Measurements from ENCODE around the gene CLEC16A. TPM values are rescaled to one million over a fixed set of nuclear protein-coding genes. Genes with fewer than 3 reads are reported as not detected.
A peak's percentile ranks its signal among the peaks of the same experiment; 100 is the strongest.
"Not testable (repeated sequence)": the region's sequence is repeated elsewhere in the genome, so short reads cannot be mapped to it uniquely, and the experiment has no call there.

The CLEC16A gene
- total and polyA plus RNA-seq, 8 donors = 8.1 to 17.2 (median 10.7) TPM

- ATAC-seq = no peak
- WGBS, 2 donors = 43 to 45% methylated on average over 7 of the region's 7 CpGs
- intact Hi-C loops (cut with DNase I) = no loop called here
- peak overlapping the region in 1 of 4 donors; percentile 90 for H3K4me3 ChIP-seq
- H3K27me3 ChIP-seq = no peaks in the 10 kb centered on the region
- FAIRE-seq = no peak
- no peak for TF ChIP-seq CTCF (IDR thresholded peaks at IDR 0.05)
- H3K36me3 ChIP-seq = no peaks in the 10 kb centered on the region
- DNase-seq = peak in 1 of 6 donors; percentile 27
- no peaks in the 10 kb centered on the region for H3K9me3 ChIP-seq
- peaks cover 30 to 57% (median 41%) of the 10 kb centered on the region in 3 donors for H3K4me1 ChIP-seq
- peak overlapping the region in 2 of 4 donors; percentile 11 to 17 for H3K27ac ChIP-seq
Observed at GRCh38 chr16:10938796-10939648, 5.3 kb upstream of the CLEC16A start.

- 66 to 70% methylated on average over 7 of the region's 7 CpGs for WGBS, 2 donors
- TF ChIP-seq CTCF (IDR thresholded peaks at IDR 0.05) = no peak
- intact Hi-C loops (cut with DNase I) = no loop called here
- Histone ChIP-seq H3K4me3 (peak overlapping the region in 2 of 4 donors; percentile 10 to 90), H3K4me1 (peaks cover 30 to 57% (median 39%) of the 10 kb centered on the region in 3 donors), H3K9me3 (no peaks in the 10 kb centered on the region), H3K27ac (no peak overlapping the region), H3K27me3 (no peaks in the 10 kb centered on the region), H3K36me3 (no peaks in the 10 kb centered on the region)
- no peak for FAIRE-seq
- no peak for ATAC-seq
- peak in 1 of 6 donors; percentile 33 for DNase-seq
Observed at GRCh38 chr16:10939649-10940234, 4.6 kb upstream of the CLEC16A start.

- no peak for ATAC-seq
- TF ChIP-seq CTCF (IDR thresholded peaks at IDR 0.05) = no peak
- DNase-seq = peak in 1 of 6 donors; percentile 54
- WGBS, 2 donors = 10% methylated on average over 8 of the region's 8 CpGs
- Histone ChIP-seq H3K9me3 (no peaks in the 10 kb centered on the region), H3K27me3 (no peaks in the 10 kb centered on the region), H3K27ac (peak overlapping the region in 1 of 4 donors; percentile 13), H3K4me3 (peak overlapping the region; percentile 77 to 90 (median 80)), H3K36me3 (no peaks in the 10 kb centered on the region), H3K4me1 (peaks cover 28 to 56% (median 30%) of the 10 kb centered on the region in 3 donors)
- intact Hi-C loops (cut with DNase I) = no loop called here
- FAIRE-seq = no peak
Observed at GRCh38 chr16:10940501-10941079, 3.8 kb upstream of the CLEC16A start.

GRCh38 chr16:10941127-10941933 is 3.0 kb upstream of the CLEC16A start:
- Histone ChIP-seq H3K4me1 (peaks cover 26 to 54% (median 30%) of the 10 kb centered on the region in 3 donors), H3K9me3 (no peaks in the 10 kb centered on the region), H3K27me3 (no peaks in the 10 kb centered on the region), H3K4me3 (peak overlapping the region; percentile 77 to 90 (median 80)), H3K36me3 (no peaks in the 10 kb centered on the region), H3K27ac (peak overlapping the region in 2 of 4 donors; percentile 13)
- FAIRE-seq = no peak
- DNase-seq = peak in 3 of 6 donors; percentile 41 to 68 (median 46)
- intact Hi-C loops (cut with DNase I) = no loop called here
- no peak for ATAC-seq
- 2 to 3% methylated on average over 30 to 34 of the region's 36 CpGs for WGBS, 2 donors
- no peak for TF ChIP-seq CTCF (IDR thresholded peaks at IDR 0.05)

GRCh38 chr16:10941935-10942351 is 2.4 kb upstream of the CLEC16A start:
- H3K27me3 ChIP-seq; intact Hi-C loops (cut with DNase I); DNase-seq; H3K9me3 ChIP-seq; FAIRE-seq; H3K36me3 ChIP-seq: not testable (repeated sequence)
- peak overlapping the region; percentile 77 to 90 (median 80) for H3K4me3 ChIP-seq
- peak; percentile 1 to 28 (median 12) for ATAC-seq
- WGBS, 2 donors = 0% methylated on average over 17 to 52 of the region's 52 CpGs
- H3K27ac ChIP-seq = peak overlapping the region in 2 of 4 donors; percentile 71 to 80
- peaks cover 26 to 50% (median 30%) of the 10 kb centered on the region in 3 donors for H3K4me1 ChIP-seq
